Measurements from ENCODE around the gene GMFB. TPM values are rescaled to one million over a fixed set of nuclear protein-coding genes. Genes with fewer than 3 reads are reported as not detected.

Gene GMFB
- total RNA-seq, 1 donor from 2014 or later, result 86.0 TPM

DNA sequence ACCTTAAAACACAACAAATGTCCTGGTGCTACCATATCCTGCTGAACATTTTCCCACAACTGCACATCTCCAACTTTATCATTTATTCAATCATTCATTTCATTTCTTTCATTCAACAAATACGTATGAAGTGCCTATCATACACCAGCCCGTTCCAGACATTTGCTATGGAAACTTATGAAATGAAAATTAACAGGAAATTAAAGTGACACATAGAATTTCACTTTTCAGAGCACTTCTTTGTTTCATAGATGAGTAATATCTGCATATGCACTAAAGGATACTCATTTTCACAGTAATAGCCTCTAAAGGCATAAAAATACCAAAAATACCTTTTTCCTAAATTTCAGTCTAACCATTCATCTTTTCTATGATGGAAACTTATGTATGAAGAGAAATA lies 60.3 kb downstream of the GMFB start:
- DNase-seq (ENCODE audit: low spot score), result no peak

DNA sequence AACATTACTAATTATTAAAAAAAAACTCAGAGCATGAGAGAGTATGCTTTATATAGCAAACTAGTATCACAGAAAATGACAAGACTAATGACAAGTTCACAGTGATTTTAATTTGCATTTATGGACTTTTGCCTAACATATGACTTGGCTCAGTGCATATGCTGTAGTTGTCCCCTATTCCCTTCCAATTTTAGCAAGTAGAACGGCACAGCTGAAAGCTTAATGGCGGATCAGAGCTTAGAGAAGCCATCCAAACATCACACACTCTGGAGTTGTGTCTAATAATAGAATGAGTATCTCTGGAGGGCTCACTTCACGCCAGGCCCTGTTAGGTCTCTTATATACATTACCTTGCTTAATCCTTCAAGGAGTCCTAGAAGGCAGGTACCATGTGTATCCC lies 60.9 kb downstream of the GMFB start:
- no peak for DNase-seq (ENCODE audit: low spot score)

DNA sequence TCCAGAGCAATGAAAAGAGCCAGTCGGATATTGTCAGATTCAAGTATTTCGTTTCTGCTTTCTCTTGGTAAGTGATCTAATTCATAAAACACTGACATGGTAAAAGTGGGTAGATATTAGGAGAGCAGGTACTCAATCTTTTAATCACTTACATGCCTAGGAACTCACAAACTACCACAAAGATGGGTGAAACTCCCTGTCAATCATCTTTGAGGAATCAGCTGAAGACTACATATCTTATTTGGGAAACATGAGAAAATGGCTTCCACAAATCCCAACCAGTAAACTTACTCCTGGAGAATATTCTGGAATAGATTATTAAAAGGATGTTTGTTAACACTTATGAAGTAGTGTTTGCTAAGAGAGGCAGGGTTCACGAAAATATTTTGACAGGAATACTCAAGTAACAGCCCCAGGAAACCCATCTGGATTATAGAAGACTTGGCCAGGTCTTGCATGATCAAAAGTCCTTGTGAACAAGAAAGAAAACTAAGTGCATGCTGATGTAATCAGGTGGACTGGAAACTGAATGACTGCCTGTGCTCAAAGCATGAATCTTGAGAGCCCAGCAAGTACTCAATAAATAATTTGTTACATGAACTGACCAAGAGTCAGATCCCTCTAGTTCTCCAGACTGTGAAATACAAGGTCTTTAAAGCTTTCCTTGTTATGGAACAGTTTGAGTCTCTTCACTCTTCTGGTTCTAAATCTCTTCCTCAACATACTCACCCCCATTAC lies 63.1 kb downstream of the GMFB start:
- no peak for DNase-seq (ENCODE audit: low spot score)

DNA sequence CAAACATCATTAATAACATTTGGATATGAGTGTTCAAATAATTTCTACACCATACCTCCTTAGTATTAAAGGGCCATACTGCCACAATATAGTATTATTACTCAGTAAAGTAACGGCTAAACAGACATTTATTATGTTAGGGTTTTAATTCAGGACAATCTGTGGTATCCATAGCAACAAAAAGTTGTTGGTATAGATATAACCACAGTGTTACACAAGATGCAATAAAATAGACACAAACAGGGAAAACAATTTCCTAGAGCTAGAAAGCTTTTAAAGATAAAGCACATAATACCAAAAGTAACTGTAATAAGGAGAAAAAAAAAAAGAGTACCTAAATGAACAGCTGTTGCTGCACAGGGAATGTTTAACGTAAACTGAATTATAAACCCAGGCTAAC lies 63.7 kb downstream of the GMFB start:
- DNase-seq (ENCODE audit: low spot score), result no peak

Other genes starting within 250 kb of the GMFB start
- 1.7 TPM for gene CDKN3, start 92.0 kb downstream of the GMFB start, total RNA-seq
- gene CNIH1, start 47.6 kb downstream of the GMFB start, total RNA-seq, result 101 TPM
- gene CGRRF1, start 20.9 kb upstream of the GMFB start, total RNA-seq, result 23.3 TPM
- gene SAMD4A, start 78.1 kb upstream of the GMFB start, total RNA-seq, result 110 TPM

Measured in mesenteric fat pad (tissue), 1 donor.